Activated naive CD4-positive, alpha-beta T cell treated with anti-CD3 and anti-CD28 coated beads, Interleukin-2, amount 50 U/mL, for 16 hours (primary cell): ENCODE data around the gene DNAJC6.
"Not testable (repeated sequence)": the region's sequence is repeated elsewhere in the genome, so short reads cannot be mapped to it uniquely, and the experiment has no call there.

Source experiments
- DNase-seq: peaks from one replicate; pipeline ENCODE4 v3.0.0-alpha.2; 2020

DNAJC6 gene

GRCh38 chr1:65309304-65310077 is at the start of gene DNAJC6:
Gene DNAJC6 (plus strand): TSS chr1:65309543. CDS start chr1:65309746, 203 bp downstream.
- peak; percentile 48 for DNase-seq

- DNase-seq = no peak
Measured at GRCh38 chr1:65259816-65260215, 49.5 kb upstream of the DNAJC6 start.

GRCh38 chr1:65260851-65261473 is 48.4 kb upstream of the DNAJC6 start:
- no peak for DNase-seq

GRCh38 chr1:65263286-65263685 is 46.1 kb upstream of the DNAJC6 start:
- DNase-seq = no peak

GRCh38 chr1:65264197-65264929 is 45.0 kb upstream of the DNAJC6 start:
- DNase-seq = no peak

GRCh38 chr1:65265296-65265650 is 44.1 kb upstream of the DNAJC6 start:
- no peak for DNase-seq

- peak; percentile 45 for DNase-seq
Measured at GRCh38 chr1:65265651-65266351, 43.5 kb upstream of the DNAJC6 start.

- no peak for DNase-seq
Measured at GRCh38 chr1:65266476-65266875, 42.9 kb upstream of the DNAJC6 start.

- DNase-seq = no peak
Measured at GRCh38 chr1:65267271-65267670, 42.1 kb upstream of the DNAJC6 start.

- DNase-seq = no peak
Measured at GRCh38 chr1:65267683-65268082, 41.7 kb upstream of the DNAJC6 start.

- no peak for DNase-seq
Measured at GRCh38 chr1:65269612-65270011, 39.7 kb upstream of the DNAJC6 start.

GRCh38 chr1:65276197-65276939 is 33.0 kb upstream of the DNAJC6 start:
- no peak for DNase-seq

- no peak for DNase-seq
Measured at GRCh38 chr1:65277605-65278347, 31.6 kb upstream of the DNAJC6 start.

GRCh38 chr1:65278376-65279069 is 30.8 kb upstream of the DNAJC6 start:
- DNase-seq = no peak

GRCh38 chr1:65279070-65279779 is 30.1 kb upstream of the DNAJC6 start:
- no peak for DNase-seq

GRCh38 chr1:65281846-65282245 is 27.5 kb upstream of the DNAJC6 start:
- DNase-seq = no peak

GRCh38 chr1:65284229-65284628 is 25.1 kb upstream of the DNAJC6 start:
- no peak for DNase-seq

- no peak for DNase-seq
Measured at GRCh38 chr1:65289449-65289848, 19.9 kb upstream of the DNAJC6 start.

- not testable (repeated sequence) for DNase-seq
Measured at GRCh38 chr1:65291818-65292217, 17.5 kb upstream of the DNAJC6 start.

- DNase-seq = no peak
Measured at GRCh38 chr1:65292861-65293593, 16.3 kb upstream of the DNAJC6 start.
